Gastroesophageal sphincter (tissue), 3 donors: ENCODE measurements around the gene PPM1H.

Experiments
- POLR2A ChIP-seq, 2 donors: fragments of 450-650 bp; IDR thresholded peaks; one replicate each; pipeline ENCODE4 v1.6.1; 2017; ENCODE audit warnings: antibody characterized with exemption in 2 of 2, mild to moderate bottlenecking in 2 of 2, moderate library complexity in 1 of 2
- POLR2AphosphoS5 ChIP-seq: sonication (generic); formaldehyde crosslinking; IDR thresholded peaks from one replicate; pipeline ENCODE4 v1.6.1; 2017; ENCODE audit warnings: antibody characterized with exemption
- TF ChIP-seq, protein P1 (sequence below), 4 experiments: fragments of 200-600 bp in 2 of 4; fragments of 450-650 bp in 2 of 4; sonication (generic) in 1 of 4; IDR thresholded peaks; one replicate each; pipeline ENCODE4 v1.5.1; 2017 to 2019; ENCODE audit warnings: antibody characterized with exemption in 4 of 4, mild to moderate bottlenecking in 2 of 4, moderate library complexity in 2 of 4

DNA sequence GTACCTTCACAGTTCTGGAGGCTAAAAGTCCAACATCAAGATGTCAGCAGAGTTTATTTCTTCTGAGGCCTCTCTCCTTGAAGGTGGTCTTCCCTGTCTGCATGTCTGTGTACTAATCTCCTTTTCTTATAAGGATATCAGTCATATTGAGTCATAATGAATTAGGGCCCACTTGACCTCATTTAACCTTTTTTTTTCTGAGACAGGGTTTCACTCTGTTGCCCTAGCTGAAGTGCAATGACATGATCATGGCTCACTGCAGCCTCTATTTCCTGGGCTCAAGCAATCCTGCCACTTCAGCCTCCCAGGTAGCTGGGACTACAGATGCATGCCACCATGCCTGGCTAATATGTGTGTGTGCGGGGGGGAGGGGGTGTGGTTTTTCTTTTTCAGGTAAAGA lies 41.7 kb downstream of the PPM1H start:
- no peak for TF ChIP-seq POLR2A (IDR thresholded peaks at IDR 0.05)
- TF ChIP-seq, protein P1, sequence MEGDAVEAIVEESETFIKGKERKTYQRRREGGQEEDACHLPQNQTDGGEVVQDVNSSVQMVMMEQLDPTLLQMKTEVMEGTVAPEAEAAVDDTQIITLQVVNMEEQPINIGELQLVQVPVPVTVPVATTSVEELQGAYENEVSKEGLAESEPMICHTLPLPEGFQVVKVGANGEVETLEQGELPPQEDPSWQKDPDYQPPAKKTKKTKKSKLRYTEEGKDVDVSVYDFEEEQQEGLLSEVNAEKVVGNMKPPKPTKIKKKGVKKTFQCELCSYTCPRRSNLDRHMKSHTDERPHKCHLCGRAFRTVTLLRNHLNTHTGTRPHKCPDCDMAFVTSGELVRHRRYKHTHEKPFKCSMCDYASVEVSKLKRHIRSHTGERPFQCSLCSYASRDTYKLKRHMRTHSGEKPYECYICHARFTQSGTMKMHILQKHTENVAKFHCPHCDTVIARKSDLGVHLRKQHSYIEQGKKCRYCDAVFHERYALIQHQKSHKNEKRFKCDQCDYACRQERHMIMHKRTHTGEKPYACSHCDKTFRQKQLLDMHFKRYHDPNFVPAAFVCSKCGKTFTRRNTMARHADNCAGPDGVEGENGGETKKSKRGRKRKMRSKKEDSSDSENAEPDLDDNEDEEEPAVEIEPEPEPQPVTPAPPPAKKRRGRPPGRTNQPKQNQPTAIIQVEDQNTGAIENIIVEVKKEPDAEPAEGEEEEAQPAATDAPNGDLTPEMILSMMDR (IDR thresholded peaks at IDR 0.05), result no peak
- TF ChIP-seq POLR2AphosphoS5, result no peak
